Esophagus muscularis mucosa (tissue), 4 donors: ENCODE data around the gene ALG12. TPM values are rescaled to one million over a fixed set of nuclear protein-coding genes. Genes with fewer than 3 reads are reported as not detected.
A peak's percentile ranks its signal among the peaks of the same experiment; 100 is the strongest.

ENCODE experiments used
- DNase-seq: peaks from one replicate; pipeline ENCODE4 v3.0.0-alpha.2; 2017; ENCODE audit errors: extremely low spot score
- H3K27ac ChIP-seq, 4 donors: fragments of 200-600 bp; sonication (generic); replicated peaks in 1 of 4; 1 replicate in 3 of 4; 2 replicates in 1 of 4; pipeline ENCODE4 v1.5.1; 2016 to 2019; ENCODE audit warnings: mild to moderate bottlenecking in 1 of 4
- H3K27me3 ChIP-seq, 4 donors: fragments of 200-600 bp; sonication (generic); one replicate each; pipeline versions ENCODE4 v1.5.1 to v1.6.0; 2016 to 2019
- H3K36me3 ChIP-seq, 4 donors: fragments of 200-600 bp; sonication (generic); one replicate each; pipeline ENCODE4 v1.5.1; 2016 to 2019
- H3K4me1 ChIP-seq, 4 donors: fragments of 200-600 bp; sonication (generic); one replicate each; pipeline ENCODE4 v1.5.1; 2016 to 2019
- H3K4me3 ChIP-seq, 4 donors: fragments of 200-600 bp; sonication (generic); 1 replicate in 2 of 4; 2 replicates in 2 of 4; pipeline ENCODE4 v1.5.1; 2016 to 2019; ENCODE audit warnings: mild to moderate bottlenecking in 4 of 4, moderate library complexity in 1 of 4
- H3K9me3 ChIP-seq, 4 donors: fragments of 200-600 bp; sonication (generic); 1 replicate in 3 of 4; 2 replicates in 1 of 4; pipeline ENCODE4 v1.5.1; 2016 to 2019
- EP300 ChIP-seq: sonication (generic); formaldehyde crosslinking; IDR thresholded peaks from one replicate; pipeline ENCODE4 v1.6.1; 2017; ENCODE audit warnings: antibody characterized with exemption
- POLR2A ChIP-seq: fragments of 450-650 bp; IDR thresholded peaks from one replicate; pipeline ENCODE4 v1.6.1; 2017; ENCODE audit warnings: antibody characterized with exemption, moderate library complexity, mild to moderate bottlenecking, low read depth
- POLR2AphosphoS5 ChIP-seq, 2 donors: sonication (generic); formaldehyde crosslinking; IDR thresholded peaks; one replicate each; pipeline ENCODE4 v1.6.1; 2017; ENCODE audit warnings: antibody characterized with exemption in 2 of 2
- WGBS: methylation state at CpG from one replicate; pipeline ENCODE4 v1.1.5; 2018; 5-methylcytosine and 5-hydroxymethylcytosine counted together
- intact Hi-C: fragments of 100-400 bp; cut with DNase I; formaldehyde crosslinking; loops from one replicate; pipeline ENCODE4 v1.15.1; 2023
- total RNA-seq, 4 donors: library from RNA; depleted of rRNA; stranded (reverse); fragments of >200 nt; gene quantifications; one replicate each; pipeline versions ENCODE4 v1.1.0 to v1.2.1, GENCODE V29; 2016
- TF ChIP-seq, protein P1 (sequence below), 3 experiments: fragments of 200-600 bp in 2 of 3; fragments of 450-650 bp in 1 of 3; sonication (generic) in 2 of 3; IDR thresholded peaks; one replicate each; pipeline ENCODE4 v1.5.1; 2017 to 2019; ENCODE audit warnings: antibody characterized with exemption in 3 of 3, mild to moderate bottlenecking in 2 of 3, moderate library complexity in 1 of 3

The ALG12 gene
- total RNA-seq, 4 donors from 2014 or later: 17.7 to 28.0 (median 23.8) TPM

DNA sequence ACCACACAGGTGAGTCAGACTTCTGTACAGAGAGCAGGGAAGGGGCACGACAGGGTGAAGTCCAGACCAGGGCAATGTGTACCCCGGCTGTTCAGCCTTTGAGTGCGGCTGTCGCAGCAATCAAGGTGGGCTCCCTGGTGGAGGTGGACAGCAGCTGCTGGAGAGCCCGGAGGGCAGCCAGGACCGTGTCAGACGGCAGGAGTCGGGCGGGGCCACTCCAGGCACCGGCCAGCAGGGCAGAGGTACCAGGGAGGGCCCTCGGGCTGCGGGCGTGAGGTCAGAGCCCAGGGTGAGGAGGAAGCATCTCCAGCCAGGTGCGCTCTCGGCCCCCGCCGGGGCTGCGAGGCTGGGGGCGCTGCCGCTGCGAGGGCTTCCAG is 41.5 kb upstream of the ALG12 start:
- no peaks in the 10 kb centered on the region for H3K27me3 ChIP-seq
- TF ChIP-seq, protein P1, sequence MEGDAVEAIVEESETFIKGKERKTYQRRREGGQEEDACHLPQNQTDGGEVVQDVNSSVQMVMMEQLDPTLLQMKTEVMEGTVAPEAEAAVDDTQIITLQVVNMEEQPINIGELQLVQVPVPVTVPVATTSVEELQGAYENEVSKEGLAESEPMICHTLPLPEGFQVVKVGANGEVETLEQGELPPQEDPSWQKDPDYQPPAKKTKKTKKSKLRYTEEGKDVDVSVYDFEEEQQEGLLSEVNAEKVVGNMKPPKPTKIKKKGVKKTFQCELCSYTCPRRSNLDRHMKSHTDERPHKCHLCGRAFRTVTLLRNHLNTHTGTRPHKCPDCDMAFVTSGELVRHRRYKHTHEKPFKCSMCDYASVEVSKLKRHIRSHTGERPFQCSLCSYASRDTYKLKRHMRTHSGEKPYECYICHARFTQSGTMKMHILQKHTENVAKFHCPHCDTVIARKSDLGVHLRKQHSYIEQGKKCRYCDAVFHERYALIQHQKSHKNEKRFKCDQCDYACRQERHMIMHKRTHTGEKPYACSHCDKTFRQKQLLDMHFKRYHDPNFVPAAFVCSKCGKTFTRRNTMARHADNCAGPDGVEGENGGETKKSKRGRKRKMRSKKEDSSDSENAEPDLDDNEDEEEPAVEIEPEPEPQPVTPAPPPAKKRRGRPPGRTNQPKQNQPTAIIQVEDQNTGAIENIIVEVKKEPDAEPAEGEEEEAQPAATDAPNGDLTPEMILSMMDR (IDR thresholded peaks at IDR 0.05): peak in 1 of 3 experiments; percentile 15
- no peak for TF ChIP-seq POLR2A
- peak overlapping the region; percentile 73 to 96 (median 89) for H3K4me3 ChIP-seq
- intact Hi-C loops: no loop called here
- DNase-seq: no peak
- peaks cover 43 to 60% (median 52%) of the 10 kb centered on the region in 4 donors for H3K4me1 ChIP-seq
- peak overlapping the region; percentile 88 to 98 (median 95) for H3K27ac ChIP-seq
- H3K9me3 ChIP-seq: no peaks in the 10 kb centered on the region
- 30% methylated on average over 4 of the region's 21 CpGs for WGBS
- H3K36me3 ChIP-seq: peaks cover 11 to 32% (median 27%) of the 10 kb centered on the region in 4 donors

DNA sequence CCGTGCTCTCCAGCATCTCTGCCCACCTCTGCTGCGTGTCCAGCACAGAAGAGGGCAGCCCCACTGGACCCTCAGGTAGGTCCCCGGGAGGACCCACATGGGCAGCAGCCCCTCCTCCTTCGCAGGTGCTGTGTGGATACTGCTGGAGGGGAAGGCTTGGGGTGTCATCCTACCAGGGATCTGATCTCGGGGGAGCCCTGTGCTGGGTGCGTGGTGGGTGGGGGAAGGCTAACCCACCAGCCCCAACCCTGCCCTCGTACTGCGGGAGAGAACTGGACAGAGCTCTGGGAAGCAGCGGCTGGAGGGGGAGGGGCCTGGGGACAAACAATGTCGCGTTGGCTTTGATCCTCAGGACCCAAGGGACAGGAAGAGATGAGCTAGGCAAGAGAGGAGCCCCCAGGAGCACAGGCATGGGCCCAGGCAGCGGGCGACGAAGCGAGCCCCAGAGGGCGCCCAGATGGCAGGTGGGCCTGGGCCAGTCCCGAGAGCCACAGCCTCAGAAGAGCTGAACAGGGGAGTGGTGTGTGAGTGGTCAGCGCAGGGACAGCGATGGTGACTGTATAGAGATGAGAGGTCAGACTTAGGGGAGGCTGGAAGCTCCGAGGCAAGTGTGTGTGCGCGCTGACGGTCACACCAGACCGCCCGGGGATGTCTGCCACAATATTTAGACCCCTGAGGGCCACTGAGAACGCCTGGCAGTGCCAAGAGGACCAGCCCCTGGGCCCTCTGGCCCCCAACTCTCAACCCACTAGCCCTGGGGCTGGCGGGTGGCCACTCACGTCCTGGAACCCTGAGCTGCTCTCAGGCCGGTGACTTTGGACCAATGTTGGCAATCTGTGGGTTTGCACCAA is 40.9 kb upstream of the ALG12 start:
- 71% methylated on average over 12 of the region's 29 CpGs for WGBS
- Histone ChIP-seq H3K27ac (peak overlapping the region; percentile 88 to 98 (median 95)), H3K36me3 (peaks cover 11 to 26% (median 21%) of the 10 kb centered on the region in 4 donors), H3K27me3 (no peaks in the 10 kb centered on the region), H3K4me3 (peak overlapping the region; percentile 73 to 96 (median 89)), H3K9me3 (no peaks in the 10 kb centered on the region), H3K4me1 (peaks cover 43 to 60% (median 52%) of the 10 kb centered on the region in 4 donors)
- no peak for TF ChIP-seq POLR2A
- TF ChIP-seq, protein P1 (IDR thresholded peaks at IDR 0.05): no peak
- TF ChIP-seq EP300: no peak
- TF ChIP-seq POLR2AphosphoS5 (IDR thresholded peaks at IDR 0.05): no peak
- intact Hi-C loops: no loop called here
- DNase-seq: no peak

DNA sequence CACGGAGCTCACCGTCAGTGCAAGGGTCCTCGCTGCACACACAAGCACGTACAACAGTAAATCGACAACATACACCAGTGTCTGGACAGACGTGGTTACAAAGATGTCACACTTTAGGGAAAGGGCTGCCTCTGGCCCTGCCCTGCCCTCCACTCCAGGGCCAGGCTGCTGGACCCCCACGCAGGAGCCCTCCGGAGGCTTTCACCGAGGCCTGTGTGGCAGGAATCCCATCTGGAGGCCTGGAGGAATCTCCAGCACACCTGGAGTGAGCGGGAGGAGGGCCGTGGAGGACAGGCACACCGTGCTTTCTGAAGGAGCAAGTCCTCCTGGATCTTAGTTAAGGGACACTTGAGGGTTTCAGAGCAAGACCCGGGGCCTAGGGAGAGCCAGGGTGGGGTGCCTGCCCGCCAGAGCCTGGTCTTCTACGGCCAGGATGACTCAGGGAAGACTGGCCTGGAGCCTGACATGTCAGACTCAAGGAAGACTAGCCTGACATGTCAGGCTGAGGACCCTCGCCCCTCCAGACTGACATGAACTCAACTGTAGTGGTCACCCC is 40.2 kb upstream of the ALG12 start:
- Histone ChIP-seq H3K4me1 (peaks cover 43 to 60% (median 52%) of the 10 kb centered on the region in 4 donors), H3K27ac (no peak overlapping the region), H3K9me3 (no peaks in the 10 kb centered on the region), H3K4me3 (no peak overlapping the region), H3K27me3 (no peaks in the 10 kb centered on the region), H3K36me3 (peaks cover 8 to 19% (median 14%) of the 10 kb centered on the region in 4 donors)
- no peak for TF ChIP-seq EP300
- TF ChIP-seq, protein P1 (IDR thresholded peaks at IDR 0.05): no peak
- no peak for TF ChIP-seq POLR2AphosphoS5 (IDR thresholded peaks at IDR 0.05)
- TF ChIP-seq POLR2A: no peak
- intact Hi-C loops: no loop called here
- DNase-seq: no peak
- WGBS: 63% methylated on average over 2 of the region's 16 CpGs

DNA sequence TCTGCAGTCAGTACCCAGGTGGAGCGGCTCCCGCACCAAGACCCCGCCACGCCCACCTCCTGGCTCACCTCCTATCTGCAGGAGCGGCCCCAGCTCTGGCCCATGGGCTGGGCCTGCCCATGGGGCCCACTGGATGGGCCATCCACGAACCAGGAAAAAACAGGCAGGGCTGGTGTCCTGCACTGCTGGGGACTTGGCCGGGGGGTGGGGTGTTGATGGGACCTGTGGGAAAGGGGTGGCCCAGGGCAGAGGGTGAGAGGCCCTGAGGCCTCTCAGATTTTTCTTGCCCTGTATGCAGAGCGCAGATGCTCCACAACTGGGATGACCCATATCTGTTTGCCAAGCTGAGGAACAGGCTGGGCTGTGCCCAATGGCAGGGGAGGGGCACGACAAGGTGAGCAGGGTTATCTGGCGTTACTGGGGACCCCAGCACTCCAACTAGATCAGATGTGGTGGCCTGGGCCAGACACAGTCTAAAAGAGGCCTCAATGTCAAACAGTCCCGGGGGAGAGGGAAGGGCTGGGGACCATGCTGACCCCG is 39.7 kb upstream of the ALG12 start:
- no peak for DNase-seq
- WGBS: 95% methylated on average over 9 of the region's 12 CpGs
- H3K36me3 ChIP-seq: peaks cover 2 to 14% (median 8%) of the 10 kb centered on the region in 4 donors
- H3K4me3 ChIP-seq: no peak overlapping the region
- intact Hi-C loops: no loop called here
- TF ChIP-seq EP300 (no peak), POLR2AphosphoS5 (IDR thresholded peaks at IDR 0.05) (no peak), POLR2A (no peak)
- TF ChIP-seq, protein P1 (IDR thresholded peaks at IDR 0.05): no peak
- no peak overlapping the region for H3K27ac ChIP-seq
- no peaks in the 10 kb centered on the region for H3K9me3 ChIP-seq
- peaks cover 43 to 60% (median 52%) of the 10 kb centered on the region in 4 donors for H3K4me1 ChIP-seq
- no peaks in the 10 kb centered on the region for H3K27me3 ChIP-seq
